ENCODE data around the gene GMEB2.

GMEB2 gene

DNA sequence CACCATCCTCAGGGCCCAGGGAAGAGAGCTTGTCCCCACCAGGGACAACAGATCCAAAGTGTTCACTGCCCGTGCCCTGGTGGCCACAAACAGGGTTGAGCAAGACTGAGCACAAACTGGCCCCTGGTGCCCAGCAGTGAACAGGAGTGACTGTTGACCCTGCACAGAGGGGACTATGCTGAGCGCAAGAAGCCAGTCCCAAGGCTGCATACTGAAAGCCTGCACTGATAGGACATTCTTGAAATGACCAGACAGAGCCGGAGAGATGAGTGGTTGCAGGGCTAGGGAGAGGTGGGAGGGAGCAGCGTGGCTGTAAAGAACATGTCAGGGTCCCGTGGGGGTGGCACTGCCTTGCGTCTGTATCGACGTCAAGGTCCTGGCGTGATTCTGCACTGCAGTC is 75.8 kb downstream of the GMEB2 start:
- no peak for TF ChIP-seq GATA3 (IDR thresholded peaks at IDR 0.05; ENCODE audit: low read depth, low read length)

DNA sequence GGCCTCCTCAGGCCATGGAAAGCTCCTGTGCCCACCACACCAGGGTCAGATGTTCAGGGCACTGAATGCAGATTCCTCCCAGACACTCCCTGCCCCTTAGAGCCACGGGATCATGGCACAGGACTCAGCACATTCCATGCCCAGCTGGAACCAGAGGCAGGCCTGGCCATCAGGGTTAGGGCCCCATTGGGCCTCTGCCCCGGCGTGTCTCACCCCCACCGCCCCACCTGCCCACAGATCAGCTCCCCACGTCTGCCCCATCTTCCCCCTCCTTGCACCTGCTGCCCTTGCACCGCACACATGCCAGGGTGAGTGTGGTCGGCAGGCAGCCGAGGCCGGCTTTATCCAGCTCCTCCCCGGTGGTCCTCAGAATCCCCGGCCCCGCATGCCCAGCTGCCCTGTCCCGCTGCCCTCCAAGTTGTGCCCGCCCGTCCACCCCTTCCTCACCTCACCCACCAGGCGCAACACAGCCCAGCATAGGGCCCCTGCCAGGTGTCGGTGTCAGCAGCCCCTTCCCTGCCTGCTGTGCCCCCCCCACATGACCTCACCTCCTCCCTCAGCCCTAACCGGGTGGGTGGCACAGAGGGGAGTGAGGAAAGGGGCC is 77.1 kb downstream of the GMEB2 start:
- no peak for TF ChIP-seq GATA3 (IDR thresholded peaks at IDR 0.05; ENCODE audit: low read depth, low read length)
- TF ChIP-seq GATA2 (IDR thresholded peaks at IDR 0.05; ENCODE audit: low read depth, low read length): no peak

DNA sequence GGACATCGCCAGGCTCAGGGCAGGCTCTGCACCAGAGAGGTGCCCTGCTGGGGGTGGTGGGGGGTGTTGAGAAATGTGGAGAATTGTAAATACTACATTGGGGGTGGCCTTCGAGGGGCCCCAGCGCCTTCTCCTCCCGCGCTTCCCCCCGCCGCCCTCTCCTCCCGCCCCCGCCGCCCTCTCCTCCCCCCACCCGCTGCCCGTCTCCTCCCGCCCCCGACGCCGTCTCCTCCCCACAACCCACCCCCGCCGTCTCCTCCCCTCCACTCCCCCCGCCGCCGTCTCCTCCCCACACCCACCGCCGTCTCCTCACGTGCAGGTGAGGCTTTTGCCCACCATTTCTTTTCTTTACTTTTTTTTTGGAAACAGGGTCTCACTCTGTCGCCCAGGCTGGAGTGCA is 77.9 kb downstream of the GMEB2 start:
- no peak for TF ChIP-seq GATA2 (IDR thresholded peaks at IDR 0.05; ENCODE audit: low read depth, low read length)
- no peak for TF ChIP-seq GATA3 (IDR thresholded peaks at IDR 0.05; ENCODE audit: low read depth, low read length)

DNA sequence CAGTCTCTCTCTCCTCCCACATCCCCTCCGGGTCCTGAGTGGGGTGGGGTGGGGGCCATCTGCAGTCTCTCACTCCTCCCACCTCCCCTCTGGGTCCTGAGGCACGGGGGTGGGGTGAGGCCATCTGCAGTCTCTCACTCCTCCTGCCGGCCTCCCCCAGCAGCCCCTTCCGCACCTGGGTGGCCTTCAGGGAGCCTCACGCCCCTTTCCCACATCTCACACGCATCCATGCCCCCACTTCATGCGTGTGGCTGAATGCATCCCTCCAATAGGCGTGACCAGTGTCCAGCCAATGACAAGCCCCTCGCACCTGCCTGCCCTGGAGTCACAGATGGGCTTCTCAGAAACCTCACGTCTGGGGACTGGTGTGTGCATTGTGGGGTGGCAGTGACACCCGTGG is 78.4 kb downstream of the GMEB2 start:
- TF ChIP-seq GATA2 (IDR thresholded peaks at IDR 0.05; ENCODE audit: low read depth, low read length): no peak
- TF ChIP-seq GATA3 (IDR thresholded peaks at IDR 0.05; ENCODE audit: low read depth, low read length): no peak

DNA sequence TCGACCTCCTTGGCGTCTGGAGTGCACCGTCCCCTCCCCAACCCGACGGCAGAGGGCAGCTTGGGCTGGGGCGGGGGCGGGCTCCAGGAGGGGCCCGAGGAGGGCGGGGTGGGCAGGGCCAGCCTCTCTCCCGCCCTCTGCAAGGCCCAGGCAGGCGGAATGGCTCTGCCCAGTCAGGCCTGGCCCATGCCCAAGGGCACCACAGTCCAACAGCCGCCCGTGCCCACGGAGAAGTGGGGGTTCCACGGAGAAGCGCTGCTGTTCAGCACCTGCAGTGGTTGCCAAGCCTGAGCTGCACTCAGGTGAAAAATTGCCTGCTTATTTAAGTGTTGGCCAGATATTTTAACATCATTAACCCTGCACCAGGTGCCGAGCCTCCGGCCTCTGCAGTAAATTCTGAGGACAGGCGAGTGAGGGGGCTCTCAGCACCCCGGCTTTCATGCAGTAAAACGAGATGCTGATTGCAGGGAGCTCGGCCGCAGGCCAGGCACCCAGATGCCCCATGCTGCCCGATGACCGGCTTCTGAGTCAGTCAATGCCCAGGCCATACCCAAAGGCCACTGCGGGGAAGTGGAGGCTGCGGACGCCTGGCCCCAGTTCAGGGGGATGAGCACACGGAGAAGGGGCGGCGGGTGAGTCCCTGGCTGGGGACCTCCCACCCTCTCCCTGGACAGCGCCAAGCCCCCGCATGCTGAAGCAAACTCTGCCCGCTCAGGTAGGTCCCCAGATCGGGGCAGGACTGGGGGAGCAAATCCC is 79.0 kb downstream of the GMEB2 start, which contains the start of gene SRMS:
TSS of gene SRMS (minus strand) at position 25 of the 756 bp plus-strand sequence. CDS start 286 bp downstream, outside the sequence.
- no peak for TF ChIP-seq GATA2 (IDR thresholded peaks at IDR 0.05; ENCODE audit: low read depth, low read length)
- no peak for TF ChIP-seq GATA3 (IDR thresholded peaks at IDR 0.05; ENCODE audit: low read depth, low read length)

DNA sequence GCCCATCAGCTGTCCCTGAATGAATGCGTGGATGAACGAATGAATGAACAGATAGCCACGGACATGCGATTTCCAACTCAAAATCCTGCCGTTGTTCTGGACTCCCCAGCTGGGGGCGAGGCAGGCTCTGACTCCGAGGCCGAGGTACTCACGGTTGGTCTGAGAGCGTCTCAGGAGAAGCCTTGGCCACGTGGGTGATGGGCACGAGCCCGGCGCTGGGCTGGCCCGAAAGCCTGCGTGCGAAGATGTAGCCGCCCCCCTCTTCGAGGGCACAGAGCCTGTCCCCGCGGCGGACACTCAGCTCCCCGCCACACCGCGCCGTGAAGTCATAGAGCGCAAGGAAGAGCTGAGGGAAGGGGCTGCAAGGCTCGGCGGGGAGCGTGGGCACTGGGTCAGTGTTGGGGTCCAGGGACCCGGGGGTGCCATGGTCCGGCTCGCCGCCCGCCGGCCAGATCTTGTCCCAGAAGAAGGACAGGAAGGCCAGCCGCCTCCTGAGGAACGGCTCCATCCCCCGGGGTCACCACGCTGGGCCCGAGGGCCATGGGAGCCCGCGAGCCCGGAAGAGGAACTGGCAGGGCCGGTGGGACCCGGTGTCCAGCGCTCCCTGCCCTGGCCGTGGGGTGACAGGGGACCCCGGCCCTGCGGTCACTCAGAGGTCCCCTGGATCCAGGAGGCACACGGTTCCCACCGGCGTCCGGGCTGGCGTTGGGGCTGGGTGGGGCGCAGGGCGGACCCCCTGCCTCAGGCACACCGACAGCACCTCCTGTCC is 79.8 kb downstream of the GMEB2 start:
- TF ChIP-seq GATA2 (IDR thresholded peaks at IDR 0.05; ENCODE audit: low read depth, low read length) (no peak), GATA3 (IDR thresholded peaks at IDR 0.05; ENCODE audit: low read depth, low read length) (no peak)

DNA sequence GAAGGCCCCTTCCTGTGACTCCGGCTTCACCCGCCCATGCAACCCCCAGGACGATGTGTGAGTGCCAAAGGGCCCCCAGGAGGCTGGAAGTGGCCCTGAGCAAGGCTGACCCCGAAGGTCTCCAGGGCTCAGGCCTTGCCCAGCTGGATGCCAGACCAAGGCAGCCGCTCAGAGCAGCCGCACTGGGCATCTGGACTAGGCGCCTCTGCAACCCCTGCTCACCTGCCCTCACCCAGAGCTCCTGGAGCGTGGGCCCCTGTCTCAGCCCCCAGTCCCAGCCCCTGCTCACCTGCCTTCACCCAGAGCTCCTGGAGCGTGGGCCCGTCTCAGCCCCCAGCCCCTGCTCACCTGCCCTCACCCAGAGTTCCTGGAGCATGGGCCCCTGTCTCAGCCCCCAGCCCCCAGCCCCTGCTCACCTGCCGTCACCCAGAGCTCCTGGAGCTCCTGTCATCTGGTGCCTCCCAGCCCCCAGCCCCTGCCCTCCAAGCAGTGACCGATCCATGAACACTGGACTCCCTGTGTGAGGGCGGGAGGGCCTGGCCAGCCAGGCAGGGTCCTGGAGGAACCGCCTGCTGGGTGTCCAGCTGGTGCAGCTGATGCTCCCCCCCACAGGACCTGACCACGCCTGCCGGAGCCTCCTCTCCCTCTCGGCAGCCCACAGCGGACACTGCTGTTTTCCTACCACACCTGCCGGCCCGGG is 80.5 kb downstream of the GMEB2 start:
- TF ChIP-seq GATA2 (IDR thresholded peaks at IDR 0.05; ENCODE audit: low read depth, low read length) (no peak), GATA3 (IDR thresholded peaks at IDR 0.05; ENCODE audit: low read depth, low read length) (no peak)

DNA sequence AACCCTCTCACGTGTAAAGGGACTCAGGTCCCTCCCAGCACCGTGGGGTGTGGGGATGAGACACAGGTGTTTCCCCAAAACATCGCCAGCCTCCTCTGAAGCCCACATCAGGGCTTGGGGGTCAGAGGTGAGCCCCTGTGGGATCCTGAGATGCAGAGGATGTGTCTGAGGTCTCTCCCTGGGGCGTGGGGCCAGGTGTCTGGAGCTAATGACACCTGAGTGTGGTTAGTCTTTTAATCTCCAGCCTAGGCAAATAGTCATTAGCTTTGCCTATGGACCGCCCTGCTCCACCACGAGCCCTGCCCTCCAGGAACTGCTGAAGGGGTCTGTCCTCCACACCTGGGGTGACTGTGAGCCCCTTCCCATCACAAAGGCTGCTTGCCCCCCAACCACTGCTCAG is 81.1 kb downstream of the GMEB2 start:
- no peak for TF ChIP-seq GATA2 (IDR thresholded peaks at IDR 0.05; ENCODE audit: low read depth, low read length)
- TF ChIP-seq GATA3 (IDR thresholded peaks at IDR 0.05; ENCODE audit: low read depth, low read length): no peak

DNA sequence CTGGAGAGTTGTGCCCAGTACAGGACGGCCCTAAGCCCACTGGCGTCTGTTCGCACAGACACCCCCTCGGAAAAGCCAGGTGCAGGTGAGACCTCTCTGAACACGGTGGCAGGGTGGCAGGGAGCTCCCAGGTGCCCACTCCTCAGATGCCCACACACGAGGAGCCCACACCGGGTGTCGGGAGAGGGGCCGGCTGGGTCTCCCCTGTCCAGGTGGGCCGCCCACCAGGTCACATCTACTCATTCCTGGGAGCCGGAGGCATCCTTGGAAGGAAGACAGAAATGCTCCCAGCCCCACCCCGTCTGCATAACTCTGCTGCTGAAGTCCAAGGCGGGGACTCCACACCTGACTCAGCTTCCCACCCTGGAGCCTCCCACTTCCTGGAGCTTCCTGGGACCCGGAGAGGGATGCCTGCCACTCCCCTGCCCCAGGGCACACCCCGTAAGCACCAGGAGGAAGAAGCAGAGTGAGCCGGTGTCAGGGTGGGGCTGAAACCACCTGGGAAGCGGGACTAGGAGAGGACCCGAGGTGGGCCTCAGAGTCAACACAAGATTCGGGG is 81.9 kb downstream of the GMEB2 start:
- TF ChIP-seq GATA2 (IDR thresholded peaks at IDR 0.05; ENCODE audit: low read depth, low read length): no peak
- TF ChIP-seq GATA3 (IDR thresholded peaks at IDR 0.05; ENCODE audit: low read depth, low read length): no peak

DNA sequence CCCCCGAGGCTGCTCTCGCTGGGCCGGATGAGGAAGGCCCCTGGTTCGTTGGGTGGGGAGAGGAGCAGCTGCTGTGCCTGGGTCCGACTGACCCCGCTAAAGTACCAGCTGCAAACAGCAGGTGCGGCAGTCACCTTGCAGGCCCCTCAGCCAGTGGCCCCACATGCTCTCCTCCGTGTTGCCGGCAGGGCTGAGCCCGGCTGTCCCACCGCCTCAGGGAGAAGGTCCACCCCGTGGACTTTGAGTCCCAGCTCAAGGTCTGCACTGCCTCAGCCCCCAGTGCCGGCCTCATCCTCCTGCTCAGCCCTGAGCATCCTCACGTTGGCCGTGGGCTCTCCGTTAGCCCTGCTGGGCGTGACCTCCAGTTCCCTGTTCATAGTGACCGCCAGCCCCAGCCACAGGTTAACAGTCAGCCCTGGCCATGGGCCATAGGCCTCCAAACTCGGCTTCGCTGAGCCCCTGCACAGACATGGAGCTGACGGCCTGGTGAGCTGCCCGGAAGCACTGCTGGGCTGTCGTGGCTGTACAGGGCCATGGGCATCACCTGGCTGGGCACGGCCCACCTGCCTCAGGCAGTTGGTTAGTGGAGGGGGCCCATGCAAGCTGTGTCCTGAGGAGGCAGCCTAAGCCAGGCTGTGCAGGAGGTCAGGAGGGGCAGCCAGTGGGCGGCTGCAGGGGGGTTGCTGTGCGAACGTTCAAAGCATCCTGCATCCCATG is 82.5 kb downstream of the GMEB2 start:
- TF ChIP-seq GATA2 (IDR thresholded peaks at IDR 0.05; ENCODE audit: low read depth, low read length) (no peak), GATA3 (IDR thresholded peaks at IDR 0.05; ENCODE audit: low read depth, low read length) (no peak)

DNA sequence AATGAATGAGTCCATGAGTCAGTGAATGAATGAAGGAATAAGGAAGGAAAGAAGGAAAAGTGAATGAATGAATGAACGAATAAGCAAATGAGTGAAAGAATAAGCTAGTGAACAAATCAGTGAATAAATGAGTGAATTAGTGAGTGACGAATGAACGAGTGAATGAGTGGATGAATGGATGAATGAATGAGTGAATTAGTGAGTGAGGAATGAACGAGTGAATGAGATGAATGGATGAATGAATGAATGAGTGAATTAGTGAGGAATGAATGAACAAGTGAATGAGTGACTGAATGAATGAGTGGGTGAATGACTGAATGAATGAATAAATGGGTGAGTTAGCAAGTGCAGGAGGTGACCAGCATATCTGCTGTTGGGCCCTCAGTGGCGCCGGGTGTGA is 83.2 kb downstream of the GMEB2 start:
- TF ChIP-seq GATA3 (IDR thresholded peaks at IDR 0.05; ENCODE audit: low read depth, low read length) (no peak), GATA2 (IDR thresholded peaks at IDR 0.05; ENCODE audit: low read depth, low read length) (no peak)

DNA sequence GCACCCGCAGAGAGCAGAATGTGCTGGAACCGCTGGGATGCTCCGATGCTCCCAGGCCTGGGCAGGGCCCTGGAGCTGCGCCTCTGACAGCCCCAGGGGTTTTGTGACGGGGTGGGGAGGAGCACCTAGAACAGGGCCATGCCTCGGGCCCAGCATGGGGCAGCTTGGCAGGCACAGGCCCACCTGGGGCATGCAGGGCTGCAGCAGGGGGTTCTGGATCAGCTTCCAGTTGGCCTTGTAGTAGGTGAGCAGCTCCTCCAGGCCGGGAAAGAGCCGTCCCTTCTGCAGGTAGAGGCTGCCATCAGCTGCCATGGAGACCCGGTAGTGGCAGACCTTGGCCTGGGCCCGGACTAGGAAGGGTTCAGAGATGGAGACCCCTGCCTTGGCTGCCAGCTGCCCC is 83.8 kb downstream of the GMEB2 start:
- TF ChIP-seq GATA2 (IDR thresholded peaks at IDR 0.05; ENCODE audit: low read depth, low read length) (no peak), GATA3 (IDR thresholded peaks at IDR 0.05; ENCODE audit: low read depth, low read length) (no peak)

DNA sequence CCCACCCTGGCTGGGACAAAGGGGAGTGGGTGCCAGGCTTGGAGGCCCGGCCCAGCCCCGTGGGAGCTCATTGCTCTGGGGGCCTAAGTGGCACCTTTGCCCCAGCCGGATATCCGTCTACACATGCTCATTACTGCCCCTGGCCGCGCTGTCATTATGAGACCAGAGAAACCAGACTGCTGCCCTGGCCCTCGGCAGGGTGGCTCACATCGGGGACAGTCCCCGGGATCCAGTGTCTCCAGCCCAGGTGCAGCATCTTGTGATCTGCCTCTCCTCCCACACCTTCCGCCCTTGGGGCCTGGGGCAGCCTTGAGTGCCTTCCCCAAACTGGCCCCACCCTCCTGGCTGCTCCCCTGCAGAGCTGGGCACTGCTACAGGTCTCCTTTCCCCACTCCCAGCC is 84.2 kb downstream of the GMEB2 start:
- TF ChIP-seq GATA2 (IDR thresholded peaks at IDR 0.05; ENCODE audit: low read depth, low read length): no peak
- no peak for TF ChIP-seq GATA3 (IDR thresholded peaks at IDR 0.05; ENCODE audit: low read depth, low read length)
